DND-41 (cell line): ENCODE measurements around the gene PLXNA4.

ENCODE experiments used
- ATAC-seq: fragments of 200-7000 bp; cut with Tn5 transposase; 3 replicates; pipeline ENCODE4 v1.9.1; 2021; ENCODE audit warnings: low read depth; ENCODE audit not compliant: insufficient read depth
- DNase-seq: peaks from one replicate; pipeline ENCODE4 v3.0.0-alpha.2; 2020
- H2AFZ ChIP-seq: 2 replicates; pipeline ENCODE4 v1.6.0; 2012; ENCODE audit warnings: low read depth, low read length
- H3K27ac ChIP-seq: 2 replicates; pipeline ENCODE4 v1.5.1; 2012; ENCODE audit warnings: low read length, inconsistent platforms
- H3K27me3 ChIP-seq: fragments of 200-600 bp; sonication (generic); 2 replicates; pipeline ENCODE4 v1.6.0; 2012; ENCODE audit warnings: low read length, mild to moderate bottlenecking, inconsistent platforms; ENCODE audit not compliant: insufficient read depth, poor library complexity
- H3K36me3 ChIP-seq: 2 replicates; pipeline ENCODE4 v1.5.1; 2012; ENCODE audit warnings: low read length, inconsistent platforms; ENCODE audit not compliant: insufficient read depth
- H3K4me1 ChIP-seq: 2 replicates; pipeline ENCODE4 v1.5.1; 2012; ENCODE audit warnings: mild to moderate bottlenecking, low read length; ENCODE audit not compliant: insufficient read depth
- H3K4me2 ChIP-seq: 2 replicates; pipeline ENCODE4 v1.6.0; 2012; ENCODE audit warnings: mild to moderate bottlenecking, moderate library complexity, low read length, inconsistent platforms; ENCODE audit not compliant: insufficient read depth
- H3K4me3 ChIP-seq, 2 experiments: fragments of 200-600 bp in 1 of 2; shearing (Covaris generic) in 1 of 2; 2 replicates each; pipeline ENCODE4 v1.5.1; 2012 to 2016; ENCODE audit warnings: inconsistent platforms in 2 of 2, low read length in 2 of 2, mild to moderate bottlenecking in 2 of 2, low read depth in 1 of 2, moderate library complexity in 1 of 2
- H3K79me2 ChIP-seq: 2 replicates; pipeline ENCODE4 v1.6.0; 2012; ENCODE audit warnings: low read length, inconsistent platforms; ENCODE audit not compliant: insufficient read depth
- H3K9ac ChIP-seq: 2 replicates; pipeline ENCODE4 v1.6.0; 2012; ENCODE audit warnings: low read depth, mild to moderate bottlenecking, inconsistent platforms, low read length, moderate library complexity
- H3K9me3 ChIP-seq: 2 replicates; pipeline ENCODE4 v1.5.1; 2012; ENCODE audit warnings: low read length, moderate library complexity, mild to moderate bottlenecking, inconsistent platforms; ENCODE audit not compliant: insufficient read depth, severe bottlenecking
- H4K20me1 ChIP-seq: 2 replicates; pipeline ENCODE4 v1.6.0; 2012; ENCODE audit warnings: low read length; ENCODE audit not compliant: insufficient read depth
- CTCF ChIP-seq: IDR thresholded peaks from 2 replicates; pipeline ENCODE4 v1.5.1; 2012; ENCODE audit warnings: borderline replicate concordance, low read length, moderate library complexity, mild to moderate bottlenecking; ENCODE audit not compliant: poor library complexity, severe bottlenecking; ENCODE audit errors: extremely low read depth
- EZH2 ChIP-seq: IDR thresholded peaks from 3 replicates; pipeline ENCODE4 v1.6.1; 2012; ENCODE audit warnings: borderline replicate concordance, low read depth, mild to moderate bottlenecking, moderate library complexity, low read length, inconsistent platforms; ENCODE audit not compliant: severe bottlenecking

The PLXNA4 gene

DNA sequence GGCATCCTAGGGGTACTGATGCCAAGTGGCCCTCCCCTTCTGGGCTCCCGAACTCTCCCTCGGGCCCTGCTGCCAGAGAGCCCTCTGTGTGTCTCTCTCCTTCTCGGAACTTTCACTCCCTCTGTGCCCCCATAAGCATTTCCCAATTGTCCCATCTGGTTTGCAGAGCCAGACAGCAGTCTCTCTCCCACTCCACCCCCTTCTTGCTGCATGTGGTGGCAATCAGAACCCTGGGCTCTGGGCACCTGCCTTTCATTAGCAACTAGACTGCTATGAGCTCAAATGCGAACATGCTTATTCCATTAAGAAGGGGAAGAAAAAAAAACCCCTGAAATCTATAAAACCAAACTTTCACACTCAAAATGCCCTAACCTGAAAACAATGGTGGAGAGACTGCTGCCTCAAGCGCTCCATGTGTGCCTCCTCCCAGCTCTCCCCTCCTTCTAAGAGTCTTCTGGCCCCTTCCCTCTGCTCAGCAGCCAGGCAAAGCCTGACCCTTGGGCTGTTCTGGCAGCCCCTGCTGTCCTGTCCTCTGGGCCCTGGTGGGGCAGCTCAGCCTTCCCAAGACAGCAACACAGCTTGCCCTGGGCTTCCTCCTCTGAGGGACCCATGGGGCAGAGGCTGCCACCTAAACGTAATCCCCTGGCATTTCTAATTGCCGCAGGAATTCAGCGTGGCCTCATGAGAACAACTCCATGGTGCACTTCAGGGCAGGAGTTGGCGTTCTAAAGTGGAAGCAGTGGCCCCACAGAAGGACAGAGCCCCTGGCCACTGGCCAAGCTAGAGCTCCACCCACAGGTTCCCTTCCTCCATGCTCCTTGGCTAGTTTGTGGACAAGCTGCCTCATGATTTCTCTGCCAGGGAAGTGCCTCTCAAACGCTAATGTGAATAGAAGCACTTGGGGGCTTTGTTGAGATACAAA is 415.4 kb downstream of the PLXNA4 start:
- H3K79me2 ChIP-seq = no peaks in the 10 kb centered on the region
- no peaks in the 10 kb centered on the region for H3K36me3 ChIP-seq
- H3K4me2 ChIP-seq = no peak overlapping the region
- no peaks in the 10 kb centered on the region for H4K20me1 ChIP-seq
- H3K27ac ChIP-seq = no peak overlapping the region
- H2AFZ ChIP-seq = no peak overlapping the region
- no peaks in the 10 kb centered on the region for H3K9me3 ChIP-seq
- no peak overlapping the region for H3K9ac ChIP-seq
- peaks cover 16% of the 10 kb centered on the region for H3K27me3 ChIP-seq
- TF ChIP-seq EZH2 = no peak
- no peak for TF ChIP-seq CTCF
- ATAC-seq (no peak), DNase-seq (no peak)
- H3K4me3 ChIP-seq = no peak overlapping the region
- H3K4me1 ChIP-seq = no peaks in the 10 kb centered on the region

- H3K4me1 ChIP-seq = no peaks in the 10 kb centered on the region
- H3K27ac ChIP-seq = no peak overlapping the region
- no peak overlapping the region for H3K4me2 ChIP-seq
- H3K79me2 ChIP-seq = no peaks in the 10 kb centered on the region
- H3K27me3 ChIP-seq = peaks cover 15% of the 10 kb centered on the region
- no peak overlapping the region for H2AFZ ChIP-seq
- no peaks in the 10 kb centered on the region for H4K20me1 ChIP-seq
- no peak for ATAC-seq
- H3K36me3 ChIP-seq = no peaks in the 10 kb centered on the region
- H3K9ac ChIP-seq = no peak overlapping the region
- H3K9me3 ChIP-seq = no peaks in the 10 kb centered on the region
- no peak overlapping the region for H3K4me3 ChIP-seq
- TF ChIP-seq EZH2 = no peak
- no peak for TF ChIP-seq CTCF
- DNase-seq = no peak
Measured at GRCh38 chr7:132158841-132159240, 417.4 kb downstream of the PLXNA4 start.

DNA sequence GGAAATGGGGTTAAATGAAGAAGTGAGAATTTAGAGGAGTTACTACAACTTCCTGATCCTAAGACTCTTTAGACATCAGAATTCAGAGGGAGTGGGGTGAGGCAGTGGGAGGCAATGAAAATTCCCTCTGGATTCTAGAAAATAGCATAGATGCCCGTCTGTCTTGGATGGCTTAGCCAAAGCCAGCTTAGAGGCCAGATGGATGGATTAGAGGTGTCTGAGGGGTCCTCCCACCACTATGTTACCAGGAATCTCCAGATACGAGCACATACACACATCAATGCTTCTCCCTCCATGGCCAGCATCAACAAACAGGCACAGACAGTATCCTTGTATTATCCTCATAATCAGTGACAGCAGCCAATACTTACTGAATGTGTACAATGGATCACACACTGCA is 418.1 kb downstream of the PLXNA4 start:
- Histone ChIP-seq H3K79me2 (no peaks in the 10 kb centered on the region), H3K27me3 (peaks cover 9% of the 10 kb centered on the region), H3K36me3 (no peaks in the 10 kb centered on the region), H3K4me2 (no peak overlapping the region), H3K9me3 (no peaks in the 10 kb centered on the region), H3K4me3 (no peak overlapping the region), H4K20me1 (no peaks in the 10 kb centered on the region), H2AFZ (no peak overlapping the region), H3K27ac (no peak overlapping the region), H3K4me1 (no peaks in the 10 kb centered on the region), H3K9ac (no peak overlapping the region)
- DNase-seq (no peak), ATAC-seq (no peak)
- TF ChIP-seq EZH2 = no peak
- TF ChIP-seq CTCF = no peak
